Measurements from ENCODE around the gene TMEM164.
A peak's percentile ranks its signal among the peaks of the same experiment; 100 is the strongest.

Gene TMEM164

DNA sequence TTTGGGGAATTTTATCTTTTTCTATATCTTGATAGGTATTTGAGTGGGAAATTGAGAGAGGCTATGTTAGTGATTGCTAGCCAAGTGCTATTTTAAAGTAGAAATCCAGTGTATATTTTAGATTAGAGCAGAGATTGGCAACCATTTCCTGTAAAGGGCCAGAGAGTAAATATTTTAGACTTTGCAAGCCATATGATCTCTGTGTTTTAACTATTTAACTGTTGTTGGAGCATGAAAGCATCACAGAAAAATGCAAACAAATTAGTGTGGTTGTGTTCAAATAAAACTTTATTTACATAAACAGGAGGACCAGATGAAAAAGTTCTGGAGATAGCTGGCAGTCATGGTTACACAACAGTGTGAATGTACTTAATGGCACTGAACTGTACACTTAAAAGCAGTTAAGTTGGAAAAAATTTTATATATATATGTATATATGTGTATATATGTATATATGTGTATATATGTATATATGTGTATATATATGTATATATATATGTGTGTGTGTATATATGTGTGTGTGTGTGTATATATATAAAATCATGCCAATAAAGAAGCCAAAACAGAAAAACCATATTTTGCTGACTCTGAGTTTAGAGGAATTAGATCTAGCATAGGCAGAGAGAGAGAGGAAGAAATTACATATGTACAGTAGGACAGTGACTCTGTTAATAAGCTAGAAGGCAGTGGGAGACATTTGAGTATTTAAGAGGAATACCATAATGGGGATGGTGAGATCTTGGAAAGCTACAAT, 83.4 kb downstream of the TMEM164 start:
- DNase-seq: no peak

DNA sequence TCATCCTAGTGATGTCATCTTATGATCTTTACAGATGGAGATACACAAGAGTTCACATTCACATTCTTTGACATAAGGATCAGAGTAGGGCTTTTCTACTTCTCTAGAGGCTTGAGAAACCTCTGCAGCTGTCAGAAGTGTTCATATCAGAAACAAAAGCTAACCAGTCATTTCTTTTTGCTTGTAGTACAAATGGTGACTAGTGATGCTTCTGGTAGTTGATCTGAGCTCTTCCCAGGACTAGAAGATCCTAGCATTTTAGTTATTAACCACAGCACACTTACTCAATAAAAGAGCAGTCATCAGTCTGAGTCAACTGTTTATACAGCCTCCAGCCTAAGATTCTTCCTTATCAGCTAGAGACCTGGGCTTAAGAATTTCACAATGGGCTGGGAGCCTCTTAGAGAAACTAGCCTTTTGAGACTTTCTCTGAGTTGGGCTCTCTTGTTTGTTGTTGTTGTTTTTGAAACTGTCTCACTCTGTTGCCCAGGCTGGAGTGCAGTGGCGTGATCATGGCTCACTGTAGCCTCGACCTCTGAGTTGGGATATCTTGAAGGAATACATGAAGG, 84.1 kb downstream of the TMEM164 start:
- no peak for DNase-seq

DNA sequence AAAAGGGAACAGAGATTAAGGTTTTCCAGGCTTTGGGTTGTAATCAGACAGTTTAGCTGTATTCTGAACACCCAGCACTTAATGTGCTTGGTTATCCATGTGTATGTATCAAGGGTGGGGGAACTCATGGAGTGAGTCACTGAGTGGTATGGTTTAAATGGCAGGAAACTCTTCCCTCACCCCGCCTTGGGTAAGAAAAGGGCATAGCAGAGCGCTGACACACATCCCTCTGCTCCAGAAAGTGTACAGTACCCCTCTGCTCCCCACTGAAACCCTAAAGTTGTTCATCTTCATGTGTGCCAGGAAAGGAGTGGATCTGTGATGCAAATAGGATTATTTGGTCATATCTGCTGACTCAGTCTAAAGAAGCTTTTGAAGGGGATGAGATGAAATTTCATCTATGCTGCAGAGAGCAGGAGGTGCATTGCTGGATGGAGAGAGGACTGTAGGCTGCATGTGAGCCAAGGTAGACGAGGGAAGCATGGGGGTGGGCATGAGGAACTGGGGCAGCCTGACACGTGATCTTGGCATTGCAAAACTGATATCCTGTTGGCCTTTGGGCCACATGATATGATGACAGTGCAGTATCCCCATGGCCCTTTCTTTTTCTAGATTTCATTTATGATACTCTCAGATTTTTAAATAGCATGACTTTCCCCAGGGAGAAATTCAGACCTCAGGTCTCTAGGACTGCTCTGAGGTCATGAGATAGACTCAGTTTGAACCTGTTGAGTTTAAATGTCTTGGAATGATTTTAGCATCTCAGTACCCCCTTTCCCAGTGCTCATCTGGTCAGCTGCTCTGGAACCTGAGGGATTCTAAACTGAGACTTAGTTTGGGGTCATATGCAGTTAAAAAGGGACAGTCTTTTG, 84.8 kb downstream of the TMEM164 start:
- DNase-seq: no peak

DNA sequence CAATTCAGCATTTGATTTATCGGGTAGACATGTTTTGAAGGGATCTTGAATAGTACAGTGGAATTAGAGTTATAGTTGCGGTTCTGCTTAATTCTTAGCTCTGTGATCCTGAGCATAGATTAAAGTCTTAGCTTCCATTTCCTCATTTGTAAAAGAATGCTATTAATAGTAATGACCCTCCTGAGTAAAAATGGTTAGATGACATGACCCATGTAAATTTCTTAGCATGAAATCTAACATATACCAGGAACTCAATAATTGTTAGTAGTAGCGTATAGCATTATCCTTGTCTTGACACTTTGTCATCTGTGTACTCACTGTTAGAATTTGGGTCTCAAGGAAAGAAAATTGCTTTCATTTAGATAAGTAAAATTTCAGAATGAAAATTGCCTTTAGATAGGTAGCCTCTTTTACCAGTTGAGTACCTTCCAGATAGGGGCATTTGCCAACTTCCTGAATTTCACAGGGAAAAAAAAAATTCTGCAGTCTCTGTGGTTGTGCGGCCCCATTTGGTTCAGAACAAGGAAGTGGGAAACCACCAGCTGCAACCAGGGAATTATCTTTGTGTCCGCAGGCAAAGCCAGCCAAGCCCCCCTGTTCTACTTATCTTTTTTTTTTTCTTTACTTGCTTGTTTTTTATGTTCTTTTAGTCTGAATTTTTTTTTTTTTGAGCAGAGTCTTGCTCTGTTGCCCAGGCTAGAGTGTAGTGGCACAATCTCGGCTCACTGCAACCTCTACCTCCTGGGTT, 86.9 kb downstream of the TMEM164 start:
- DNase-seq: no peak

DNA sequence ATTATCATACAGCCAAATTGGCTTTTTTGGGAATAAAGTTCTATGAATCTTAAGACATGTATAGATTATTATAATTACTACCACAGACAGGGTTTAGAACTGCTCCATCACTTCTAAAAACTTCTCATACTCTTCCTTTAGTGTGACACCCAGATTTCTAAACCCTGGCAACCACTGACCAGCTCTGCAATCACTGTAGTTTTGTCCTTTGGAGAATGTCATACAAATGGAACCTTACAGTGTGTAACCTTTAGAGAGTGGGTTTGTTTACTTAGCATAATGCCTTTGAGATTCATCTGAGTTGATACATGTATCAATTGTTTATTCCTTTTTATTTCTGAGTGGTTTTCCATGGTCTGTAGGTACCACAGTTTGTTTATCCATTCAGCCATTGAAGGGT, 95.0 kb downstream of the TMEM164 start:
- DNase-seq: no peak

GRCh38 chrX:110103344-110103743, 100.4 kb downstream of the TMEM164 start:
- no peak for DNase-seq

GRCh38 chrX:110104078-110104477, 101.2 kb downstream of the TMEM164 start:
- DNase-seq: no peak

DNA sequence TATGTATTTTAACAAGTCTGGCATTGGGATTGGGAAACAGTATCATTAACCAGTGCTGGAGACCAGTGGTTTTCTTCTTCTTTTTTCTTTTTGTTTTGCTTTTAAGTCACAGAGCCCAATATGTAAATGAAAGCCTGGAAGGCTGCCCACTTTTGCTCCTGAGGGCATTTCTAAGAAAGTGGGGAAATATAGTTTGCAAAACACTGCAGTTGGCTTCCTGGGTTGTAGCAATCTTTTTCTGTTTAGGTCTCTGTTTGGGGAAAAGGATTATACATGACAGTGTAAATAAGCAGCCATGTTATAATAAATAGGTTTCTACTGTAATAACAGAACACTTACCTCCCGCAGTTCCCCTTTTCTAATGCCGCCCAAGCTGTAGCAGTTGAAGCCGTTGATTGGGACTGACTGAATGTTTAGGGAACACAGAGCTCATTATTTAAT, 105.5 kb downstream of the TMEM164 start:
- peak; percentile 29 for DNase-seq

DNA sequence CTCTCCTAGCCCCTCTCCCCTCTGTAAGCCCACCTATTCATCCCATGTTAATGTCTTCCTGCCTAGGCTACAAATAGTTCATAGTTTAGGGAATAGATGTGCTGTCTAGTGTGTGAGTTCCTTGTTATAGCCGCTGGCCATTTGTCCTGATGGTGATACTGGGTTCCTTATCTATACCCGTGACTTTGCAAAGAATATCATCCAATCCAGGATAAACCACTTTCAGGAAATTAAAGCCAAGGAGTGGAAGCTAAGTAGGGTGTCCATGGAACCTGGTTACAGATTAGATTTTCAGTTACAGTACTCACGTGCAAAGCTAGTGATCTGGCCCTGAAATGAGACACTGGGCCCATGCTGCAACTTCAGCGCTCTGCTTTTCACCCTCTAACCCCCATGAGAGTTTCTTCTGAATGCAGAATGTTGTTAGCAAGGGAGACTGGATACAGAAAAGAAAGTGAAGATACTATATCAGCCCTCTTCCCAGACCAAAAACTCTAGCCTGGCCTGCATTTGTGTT, 111.4 kb downstream of the TMEM164 start:
- no peak for DNase-seq

DNA sequence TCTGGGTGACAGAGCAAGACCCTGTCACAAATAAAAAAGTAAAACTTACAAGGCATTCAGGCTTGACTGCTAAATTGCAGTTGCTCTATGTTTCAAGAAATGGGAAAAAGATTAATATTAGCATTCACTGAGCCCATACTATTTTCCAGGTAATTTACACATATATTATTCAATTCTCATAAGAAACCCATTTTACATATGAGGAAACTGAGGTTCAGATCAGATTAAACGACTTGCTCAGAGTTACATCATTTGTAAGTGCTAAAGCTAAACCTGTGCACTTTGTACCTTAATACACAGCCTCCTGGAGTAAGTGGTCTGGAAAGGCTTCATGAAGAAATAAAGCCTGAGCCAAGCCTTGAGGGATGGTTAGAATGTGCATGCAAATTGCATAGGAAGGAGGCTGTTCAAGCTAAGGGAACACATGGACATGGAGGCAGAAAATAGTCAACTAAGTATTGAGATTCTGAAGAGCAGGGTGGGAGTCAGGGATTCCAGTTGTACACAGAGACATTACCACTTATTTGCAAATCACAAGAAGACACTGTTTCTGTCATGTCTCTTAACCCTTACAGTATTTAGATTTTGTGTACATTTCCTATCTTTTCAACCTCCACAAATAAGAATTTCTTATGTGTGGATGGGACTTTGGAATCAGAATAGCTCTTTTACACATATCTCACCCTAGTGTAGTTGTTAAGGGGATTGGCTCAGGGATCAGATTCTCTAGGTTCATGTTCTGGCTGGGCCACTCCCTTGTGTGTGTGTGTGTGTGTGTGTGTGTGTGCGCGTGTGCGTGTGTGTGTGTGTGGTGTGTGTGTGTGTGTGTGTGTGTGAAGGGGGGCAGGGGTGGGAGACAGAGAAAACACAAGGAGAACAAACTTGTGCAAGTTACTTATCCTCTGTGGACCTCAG, 113.4 kb downstream of the TMEM164 start:
- DNase-seq: no peak

- DNase-seq: no peak
Measured at GRCh38 chrX:110118530-110118929, 115.6 kb downstream of the TMEM164 start.

DNA sequence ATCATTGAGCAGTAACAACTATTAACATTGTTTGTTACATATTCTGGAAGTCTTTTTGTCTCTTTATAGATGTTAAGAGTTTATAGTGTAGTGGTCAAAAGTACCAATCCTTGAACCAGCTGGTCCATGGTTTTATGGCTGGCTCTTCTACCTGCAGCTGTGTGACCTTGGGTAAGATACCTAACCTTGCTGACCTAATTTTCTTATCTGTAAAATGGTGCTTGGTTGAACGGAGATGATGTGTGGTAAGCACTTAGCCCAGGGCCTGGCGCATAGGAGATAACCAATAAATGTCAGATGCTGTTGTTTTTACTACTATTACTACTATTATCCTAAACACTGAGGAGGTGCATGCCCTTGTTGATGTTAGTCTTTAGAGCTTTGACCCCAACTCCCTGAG, 116.6 kb downstream of the TMEM164 start:
- no peak for DNase-seq

DNA sequence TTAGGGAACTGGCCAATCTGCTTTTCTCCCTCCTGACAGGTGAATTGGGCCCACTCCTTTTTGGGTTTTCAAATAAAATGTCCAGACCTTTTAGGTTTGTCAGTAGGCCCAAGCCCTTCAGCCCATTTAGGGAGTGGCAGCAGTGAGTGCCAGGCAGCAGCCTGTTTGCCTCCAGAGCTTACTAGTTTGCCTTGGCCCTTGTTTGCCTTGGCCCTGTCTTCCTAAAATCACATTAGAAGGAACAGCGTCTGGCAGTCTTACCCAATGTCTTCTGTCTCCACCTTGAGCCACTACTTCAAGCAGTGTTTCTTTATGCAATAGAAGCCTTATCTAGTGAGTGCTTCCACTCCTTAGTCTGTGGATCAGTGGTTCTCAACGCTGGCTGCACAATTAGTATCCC, 117.1 kb downstream of the TMEM164 start:
- no peak for DNase-seq

- no peak for DNase-seq
Measured at GRCh38 chrX:110123331-110123782, 120.4 kb downstream of the TMEM164 start.

DNA sequence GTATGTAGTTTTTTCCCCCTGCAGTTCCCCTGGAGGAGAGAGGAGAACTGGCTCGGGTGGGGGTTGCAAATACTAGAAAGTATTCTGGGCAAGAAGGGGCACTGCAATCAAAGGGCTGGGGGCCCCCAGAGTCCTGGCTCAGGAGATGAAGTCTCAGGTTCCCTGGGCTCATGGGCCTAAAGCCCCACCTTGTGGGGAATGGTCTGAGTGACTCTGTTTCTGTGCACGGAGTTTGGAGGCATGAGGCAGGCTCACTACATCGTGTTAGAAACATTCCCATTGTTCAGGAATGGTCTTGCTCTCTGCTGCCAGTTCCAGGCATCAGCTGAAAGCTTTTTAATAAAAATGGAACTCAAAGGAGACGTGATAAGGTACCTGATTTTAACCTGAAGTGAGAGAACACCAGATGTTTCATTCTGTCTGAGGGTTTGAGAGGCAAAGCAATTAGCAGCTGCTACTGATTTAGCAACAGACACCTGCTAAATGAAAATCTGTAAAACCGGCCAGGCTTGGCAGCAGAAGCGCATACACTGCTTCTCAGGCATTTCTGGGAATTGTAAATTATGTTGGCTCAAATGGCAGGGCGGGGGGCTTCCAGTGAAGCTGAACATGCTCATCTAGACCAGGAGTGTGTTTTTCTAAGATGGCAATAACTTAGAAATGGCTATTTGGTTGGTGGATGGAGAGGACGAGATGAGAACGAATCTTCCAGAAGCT, 122.7 kb downstream of the TMEM164 start:
- no peak for DNase-seq

DNA sequence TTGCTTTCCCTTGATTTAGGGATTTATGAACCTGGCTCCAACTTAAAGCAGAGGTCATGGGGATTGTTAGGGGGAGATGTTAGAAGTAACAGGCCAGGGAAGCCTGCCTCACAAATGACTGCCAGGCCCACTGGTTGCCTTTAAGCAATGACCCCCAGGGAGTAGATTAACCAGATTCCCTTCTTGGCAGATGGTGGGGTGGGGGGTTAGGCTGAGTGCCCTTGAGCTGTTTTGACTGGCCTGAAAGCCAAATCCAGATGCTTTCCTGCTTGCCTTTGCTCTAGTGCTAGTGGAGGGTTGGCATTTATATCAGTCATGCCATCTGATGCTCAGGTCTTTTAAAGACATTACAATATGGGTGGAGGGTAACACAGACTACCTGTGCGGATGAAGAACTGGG, 128.1 kb downstream of the TMEM164 start:
- DNase-seq: no peak

DNA sequence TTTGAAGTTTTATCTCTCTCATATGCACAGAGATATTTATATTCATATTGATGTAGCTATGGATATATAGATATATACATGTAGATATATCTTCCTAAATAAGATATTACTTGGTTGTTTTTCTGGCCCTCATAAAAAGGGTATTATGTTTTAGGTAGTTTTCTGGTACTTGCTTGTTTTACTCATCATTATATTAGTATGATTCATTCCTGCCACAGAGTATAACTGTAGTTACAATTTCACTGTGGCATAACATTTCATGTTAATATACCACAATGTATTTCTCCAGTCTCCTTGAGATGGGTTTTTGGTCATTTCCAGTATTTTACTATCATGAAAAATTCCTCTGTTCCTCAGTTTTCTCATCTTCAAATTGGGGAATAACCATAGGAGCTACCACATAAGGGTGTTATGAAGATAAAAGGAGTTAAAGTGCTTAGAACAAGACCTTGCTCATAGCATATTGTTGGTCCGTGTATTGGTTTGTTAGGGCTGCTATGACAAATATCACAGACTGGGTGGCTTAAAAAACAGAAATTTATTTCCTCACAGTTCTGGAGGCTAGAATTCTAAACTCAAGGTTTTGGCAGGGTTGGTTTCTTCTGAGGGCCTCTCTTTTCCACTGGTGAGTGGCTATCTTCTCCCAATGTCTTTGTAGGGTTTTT, 129.7 kb downstream of the TMEM164 start:
- DNase-seq: no peak

- no peak for DNase-seq
Measured at GRCh38 chrX:110133735-110134370, 130.9 kb downstream of the TMEM164 start.

GRCh38 chrX:110135618-110136017, 132.7 kb downstream of the TMEM164 start:
- DNase-seq: no peak

- no peak for DNase-seq
Measured at GRCh38 chrX:110136136-110136535, 133.2 kb downstream of the TMEM164 start.
